Measurements from ENCODE around the gene MMP24. TPM values are rescaled to one million over a fixed set of nuclear protein-coding genes. Genes with fewer than 3 reads are reported as not detected.

The MMP24 gene
- total RNA-seq, 2 experiments from 2014 or later: not detected

DNA sequence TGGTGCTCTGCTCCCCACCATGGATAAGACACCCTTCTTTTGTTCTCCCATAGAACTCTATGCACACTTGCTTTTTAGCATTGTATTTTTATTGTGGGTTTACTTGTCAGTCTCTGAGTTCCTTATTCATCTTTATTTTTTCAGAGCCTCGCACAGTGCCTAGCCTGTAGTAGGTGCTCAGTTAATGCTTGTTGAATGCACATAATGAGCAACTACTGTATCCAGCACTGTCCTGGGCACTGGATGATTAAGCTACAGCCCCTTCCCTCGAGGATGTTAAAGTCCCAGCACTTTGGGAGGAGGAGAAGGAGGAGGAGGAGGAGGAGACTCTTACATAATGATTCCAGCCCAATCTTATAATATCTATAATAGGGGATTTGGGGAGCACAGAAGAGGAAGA lies 16.8 kb downstream of the MMP24 start:
- no peaks in the 10 kb centered on the region for H3K27me3 Mint-ChIP-seq
- TF ChIP-seq, protein P1, sequence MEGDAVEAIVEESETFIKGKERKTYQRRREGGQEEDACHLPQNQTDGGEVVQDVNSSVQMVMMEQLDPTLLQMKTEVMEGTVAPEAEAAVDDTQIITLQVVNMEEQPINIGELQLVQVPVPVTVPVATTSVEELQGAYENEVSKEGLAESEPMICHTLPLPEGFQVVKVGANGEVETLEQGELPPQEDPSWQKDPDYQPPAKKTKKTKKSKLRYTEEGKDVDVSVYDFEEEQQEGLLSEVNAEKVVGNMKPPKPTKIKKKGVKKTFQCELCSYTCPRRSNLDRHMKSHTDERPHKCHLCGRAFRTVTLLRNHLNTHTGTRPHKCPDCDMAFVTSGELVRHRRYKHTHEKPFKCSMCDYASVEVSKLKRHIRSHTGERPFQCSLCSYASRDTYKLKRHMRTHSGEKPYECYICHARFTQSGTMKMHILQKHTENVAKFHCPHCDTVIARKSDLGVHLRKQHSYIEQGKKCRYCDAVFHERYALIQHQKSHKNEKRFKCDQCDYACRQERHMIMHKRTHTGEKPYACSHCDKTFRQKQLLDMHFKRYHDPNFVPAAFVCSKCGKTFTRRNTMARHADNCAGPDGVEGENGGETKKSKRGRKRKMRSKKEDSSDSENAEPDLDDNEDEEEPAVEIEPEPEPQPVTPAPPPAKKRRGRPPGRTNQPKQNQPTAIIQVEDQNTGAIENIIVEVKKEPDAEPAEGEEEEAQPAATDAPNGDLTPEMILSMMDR (IDR thresholded peaks at IDR 0.05): no peak
- H3K4me1 ChIP-seq (ENCODE audit: insufficient read depth, low read length): no peaks in the 10 kb centered on the region
- no peak overlapping the region for H3K4me3 Mint-ChIP-seq
- ATAC-seq (ENCODE audit: poor library complexity) (no peak), DNase-seq (no peak)
- intact Hi-C loops (cut with DNase I, micrococcal nuclease): no loop called here
- H3K27me3 ChIP-seq (ENCODE audit: control insufficient read depth in 1 of 2, insufficient read depth in 2 of 2, low read length in 2 of 2): no peaks in the 10 kb centered on the region
- H3K27ac ChIP-seq (ENCODE audit: low read depth in 1 of 2, low read length in 2 of 2): no peak overlapping the region
- no peaks in the 10 kb centered on the region for H3K9me3 Mint-ChIP-seq
- H3K4me3 ChIP-seq (ENCODE audit: low read length): no peak overlapping the region
- no peak overlapping the region for H3K27ac Mint-ChIP-seq
- no peaks in the 10 kb centered on the region for H3K4me1 Mint-ChIP-seq (ENCODE audit: low read depth)
- POLR2A ChIA-PET: no interaction called here
- H3K9me3 ChIP-seq (ENCODE audit: control insufficient read depth in 1 of 2, insufficient read depth in 1 of 2, low read length in 2 of 2): no peaks in the 10 kb centered on the region
- peaks cover 2% of the 10 kb centered on the region for H3K36me3 ChIP-seq (ENCODE audit: insufficient read depth, low read length)
- CTCF ChIA-PET: no interaction called here
- peaks cover 5% of the 10 kb centered on the region for H3K36me3 Mint-ChIP-seq (ENCODE audit: low read depth)

DNA sequence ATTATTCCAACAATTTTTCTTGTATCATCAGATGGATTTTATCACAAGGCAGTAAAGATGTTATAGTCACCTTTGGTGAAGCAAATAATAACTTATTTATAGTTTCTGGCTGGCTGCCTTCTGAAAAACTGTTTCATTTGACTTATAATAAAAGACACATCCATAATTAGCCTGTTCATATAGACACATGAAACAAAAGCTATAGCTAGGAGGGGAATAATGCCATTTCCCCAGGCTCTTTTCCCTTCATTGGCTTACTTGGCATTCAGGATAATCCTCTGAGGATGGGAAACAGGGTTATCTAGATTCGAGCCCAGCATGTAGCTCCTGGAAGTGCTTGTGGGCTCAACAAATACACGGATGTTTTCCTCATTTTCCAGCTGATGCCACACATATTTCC lies 17.5 kb downstream of the MMP24 start:
- H3K4me1 Mint-ChIP-seq (ENCODE audit: low read depth): no peaks in the 10 kb centered on the region
- H3K27me3 ChIP-seq (ENCODE audit: control insufficient read depth in 1 of 2, insufficient read depth in 2 of 2, low read length in 2 of 2): no peaks in the 10 kb centered on the region
- ATAC-seq (ENCODE audit: poor library complexity) (no peak), DNase-seq (no peak)
- intact Hi-C loops (cut with DNase I, micrococcal nuclease): no loop called here
- H3K9me3 ChIP-seq (ENCODE audit: control insufficient read depth in 1 of 2, insufficient read depth in 1 of 2, low read length in 2 of 2): no peaks in the 10 kb centered on the region
- H3K27me3 Mint-ChIP-seq: no peaks in the 10 kb centered on the region
- no peak overlapping the region for H3K4me3 Mint-ChIP-seq
- TF ChIP-seq, protein P1 (IDR thresholded peaks at IDR 0.05): no peak
- H3K4me3 ChIP-seq (ENCODE audit: low read length): no peak overlapping the region
- H3K4me1 ChIP-seq (ENCODE audit: insufficient read depth, low read length): no peaks in the 10 kb centered on the region
- no peaks in the 10 kb centered on the region for H3K36me3 Mint-ChIP-seq (ENCODE audit: low read depth)
- no peaks in the 10 kb centered on the region for H3K9me3 Mint-ChIP-seq
- ChIA-PET POLR2A (no interaction called here), CTCF (no interaction called here)
- H3K36me3 ChIP-seq (ENCODE audit: insufficient read depth, low read length): peaks cover 2% of the 10 kb centered on the region
- no peak overlapping the region for H3K27ac ChIP-seq (ENCODE audit: low read depth in 1 of 2, low read length in 2 of 2)
- H3K27ac Mint-ChIP-seq: no peak overlapping the region

DNA sequence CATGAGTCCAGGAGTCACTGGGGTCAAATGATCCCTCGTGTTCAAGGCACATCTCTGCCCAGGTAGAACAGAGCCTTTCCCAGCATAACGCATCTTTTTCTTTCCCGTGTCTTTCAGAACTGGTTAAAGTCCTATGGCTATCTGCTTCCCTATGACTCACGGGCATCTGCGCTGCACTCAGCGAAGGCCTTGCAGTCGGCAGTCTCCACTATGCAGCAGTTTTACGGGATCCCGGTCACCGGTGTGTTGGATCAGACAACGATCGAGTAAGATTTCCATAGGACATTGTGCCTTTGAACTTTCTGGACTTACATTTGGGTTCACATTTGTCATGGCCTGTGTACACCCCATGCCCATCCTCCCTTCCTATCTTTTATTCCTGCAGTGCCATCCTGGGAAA lies 20.2 kb downstream of the MMP24 start:
- Mint-ChIP-seq H3K4me3 (no peak overlapping the region), H3K36me3 (ENCODE audit: low read depth) (no peaks in the 10 kb centered on the region), H3K4me1 (ENCODE audit: low read depth) (peaks cover 10% of the 10 kb centered on the region), H3K27me3 (no peaks in the 10 kb centered on the region), H3K9me3 (no peaks in the 10 kb centered on the region), H3K27ac (no peak overlapping the region)
- ChIA-PET CTCF (no interaction called here), POLR2A (no interaction called here)
- no peak overlapping the region for H3K4me3 ChIP-seq (ENCODE audit: low read length)
- H3K9me3 ChIP-seq (ENCODE audit: control insufficient read depth in 1 of 2, insufficient read depth in 1 of 2, low read length in 2 of 2): no peaks in the 10 kb centered on the region
- peaks cover 2% of the 10 kb centered on the region for H3K36me3 ChIP-seq (ENCODE audit: insufficient read depth, low read length)
- no peaks in the 10 kb centered on the region for H3K27me3 ChIP-seq (ENCODE audit: control insufficient read depth in 1 of 2, insufficient read depth in 2 of 2, low read length in 2 of 2)
- no peak overlapping the region for H3K27ac ChIP-seq (ENCODE audit: low read depth in 1 of 2, low read length in 2 of 2)
- DNase-seq: no peak
- intact Hi-C loops (cut with DNase I, micrococcal nuclease): no loop called here
- H3K4me1 ChIP-seq (ENCODE audit: insufficient read depth, low read length): peaks cover 17% of the 10 kb centered on the region
- TF ChIP-seq, protein P1 (IDR thresholded peaks at IDR 0.05): no peak
- no peak for ATAC-seq (ENCODE audit: poor library complexity)

Data from CD4-positive, alpha-beta T cell (primary cell).